Caco-2 (cell line): ENCODE results near the gene UCHL3. TPM values are rescaled to one million over a fixed set of nuclear protein-coding genes. Genes with fewer than 3 reads are reported as not detected.

Experiments used
- BruUV-seq: library from RNA; stranded (reverse); fragments of 400-500 nt; replicated peaks from 2 replicates; lab custom pipeline; 2021; lab: Mats Ljungman, UMichigan
- CTCF ChIA-PET: fragments of 300-600 bp; sonication (Branson Sonifier 250); formaldehyde crosslinking; loops from one replicate; lab custom pipeline; 2022; ENCODE audit warnings: antibody characterized with exemption; lab: Charles Lee
- POLR2A ChIA-PET: fragments of 300-600 bp; sonication (Branson Sonifier 250); formaldehyde crosslinking; loops from one replicate; lab custom pipeline; 2022; ENCODE audit warnings: antibody characterized with exemption; lab: Charles Lee
- DNase-seq, 2 experiments: peaks; one replicate each; pipeline versions ENCODE4 v3.0.0 to v3.0.0-alpha.2; 2020 to 2022
- H3K27me3 ChIP-seq: replicated peaks from 2 replicates; pipeline ENCODE4 v1.6.0; 2011; ENCODE audit warnings: low read length; ENCODE audit not compliant: control insufficient read depth, insufficient read depth
- H3K36me3 ChIP-seq: 2 replicates; pipeline ENCODE4 v1.5.1; 2011; ENCODE audit warnings: low read length; ENCODE audit not compliant: control insufficient read depth, insufficient read depth
- H3K4me1 ChIP-seq: fragments of 250-450 bp; sonication (Bioruptor Pico); 2 replicates; pipeline ENCODE4 v1.5.1; 2020; ENCODE audit warnings: mild to moderate bottlenecking
- H3K4me3 ChIP-seq: 2 replicates; pipeline ENCODE4 v1.5.1; 2011; ENCODE audit warnings: low read depth, mild to moderate bottlenecking, control low read depth, low read length
- H3K9me3 ChIP-seq: fragments of 250-450 bp; sonication (Bioruptor Pico); 2 replicates; pipeline ENCODE4 v1.5.1; 2020; ENCODE audit warnings: mild to moderate bottlenecking, moderate library complexity
- H3K27ac Mint-ChIP-seq: one replicate; pipeline ENCODE4 v1.8.0; 2022; ENCODE audit warnings: mixed read lengths; ENCODE audit not compliant: unreplicated experiment
- H3K27me3 Mint-ChIP-seq: one replicate; pipeline ENCODE4 v1.8.0; 2022; ENCODE audit warnings: mixed read lengths; ENCODE audit not compliant: insufficient read depth, unreplicated experiment
- H3K36me3 Mint-ChIP-seq: one replicate; pipeline ENCODE4 v1.8.0; 2022; ENCODE audit warnings: mild to moderate bottlenecking, mixed read lengths; ENCODE audit not compliant: insufficient read depth, unreplicated experiment
- H3K4me1 Mint-ChIP-seq: one replicate; pipeline ENCODE4 v1.8.0; 2022; ENCODE audit warnings: low read depth, mixed read lengths; ENCODE audit not compliant: unreplicated experiment
- H3K4me3 Mint-ChIP-seq: one replicate; pipeline ENCODE4 v1.8.0; 2022; ENCODE audit warnings: mild to moderate bottlenecking, moderate library complexity, mixed read lengths; ENCODE audit not compliant: unreplicated experiment
- H3K9me3 Mint-ChIP-seq: one replicate; pipeline ENCODE4 v1.8.0; 2022; ENCODE audit warnings: mixed read lengths; ENCODE audit not compliant: unreplicated experiment
- intact Hi-C: fragments of 100-400 bp; cut with micrococcal nuclease; formaldehyde crosslinking; loops from one replicate; pipeline ENCODE4 v1.10.0; 2022; ENCODE audit not compliant: unreplicated experiment
- total RNA-seq: library from RNA; stranded (reverse); gene quantifications from 2 replicates; pipeline ENCODE4 v1.2.3, GENCODE V29; 2022
- TF ChIP-seq, protein P1 (sequence below), 2 experiments: fragments of 200-600 bp in 1 of 2; IDR thresholded peaks; 1 replicate in 1 of 2; 2 replicates in 1 of 2; pipeline versions ENCODE4 v1.5.1 to v1.8.0; 2011 to 2022; ENCODE audit warnings: antibody characterized with exemption in 1 of 2, control low read depth in 1 of 2, inconsistent platforms in 1 of 2, low read depth in 1 of 2, low read length in 1 of 2, mild to moderate bottlenecking in 1 of 2, moderate library complexity in 1 of 2; ENCODE audit not compliant: insufficient read depth in 1 of 2, severe bottlenecking in 1 of 2, unreplicated experiment in 1 of 2

Gene UCHL3
- total RNA-seq, 1 experiment from 2014 or later: 122 TPM

DNA sequence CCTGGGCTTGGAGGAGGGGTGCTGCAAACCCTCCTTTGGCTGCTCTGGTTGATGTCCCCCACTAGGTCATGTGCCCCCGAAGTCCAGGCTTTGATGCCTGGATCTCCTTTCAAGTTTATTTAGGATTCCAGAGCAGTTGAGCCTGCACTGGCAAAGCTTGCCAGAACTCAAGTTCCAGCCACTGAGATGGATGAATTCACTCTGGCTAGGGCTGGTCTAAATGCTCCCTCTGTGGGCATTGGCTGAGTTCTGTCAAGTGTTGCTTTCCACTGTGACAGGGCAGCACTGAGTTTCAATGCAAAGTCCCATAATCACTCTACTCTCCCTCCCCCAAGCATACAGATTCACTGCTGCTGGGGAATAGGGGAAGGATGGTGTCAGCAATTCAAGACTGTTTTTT, 68.7 kb downstream of the UCHL3 start:
- no peak for DNase-seq
- ChIA-PET CTCF (no interaction called here), POLR2A (no interaction called here)
- H3K27me3 ChIP-seq: no peaks in the 10 kb centered on the region
- no TSS peak for BruUV-seq
- Mint-ChIP-seq H3K36me3 (peaks cover 8% of the 10 kb centered on the region), H3K27me3 (no peaks in the 10 kb centered on the region), H3K4me1 (no peaks in the 10 kb centered on the region), H3K9me3 (no peaks in the 10 kb centered on the region), H3K4me3 (no peak overlapping the region), H3K27ac (no peak overlapping the region)
- intact Hi-C loops: no loop called here
- no peaks in the 10 kb centered on the region for H3K9me3 ChIP-seq
- H3K4me3 ChIP-seq: no peak overlapping the region
- TF ChIP-seq, protein P1, sequence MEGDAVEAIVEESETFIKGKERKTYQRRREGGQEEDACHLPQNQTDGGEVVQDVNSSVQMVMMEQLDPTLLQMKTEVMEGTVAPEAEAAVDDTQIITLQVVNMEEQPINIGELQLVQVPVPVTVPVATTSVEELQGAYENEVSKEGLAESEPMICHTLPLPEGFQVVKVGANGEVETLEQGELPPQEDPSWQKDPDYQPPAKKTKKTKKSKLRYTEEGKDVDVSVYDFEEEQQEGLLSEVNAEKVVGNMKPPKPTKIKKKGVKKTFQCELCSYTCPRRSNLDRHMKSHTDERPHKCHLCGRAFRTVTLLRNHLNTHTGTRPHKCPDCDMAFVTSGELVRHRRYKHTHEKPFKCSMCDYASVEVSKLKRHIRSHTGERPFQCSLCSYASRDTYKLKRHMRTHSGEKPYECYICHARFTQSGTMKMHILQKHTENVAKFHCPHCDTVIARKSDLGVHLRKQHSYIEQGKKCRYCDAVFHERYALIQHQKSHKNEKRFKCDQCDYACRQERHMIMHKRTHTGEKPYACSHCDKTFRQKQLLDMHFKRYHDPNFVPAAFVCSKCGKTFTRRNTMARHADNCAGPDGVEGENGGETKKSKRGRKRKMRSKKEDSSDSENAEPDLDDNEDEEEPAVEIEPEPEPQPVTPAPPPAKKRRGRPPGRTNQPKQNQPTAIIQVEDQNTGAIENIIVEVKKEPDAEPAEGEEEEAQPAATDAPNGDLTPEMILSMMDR (IDR thresholded peaks at IDR 0.05; ENCODE audit: insufficient read depth in 1 of 2, low read depth in 1 of 2, low read length in 1 of 2, severe bottlenecking in 1 of 2, unreplicated experiment in 1 of 2): no peak
- H3K36me3 ChIP-seq: no peaks in the 10 kb centered on the region
- H3K4me1 ChIP-seq: no peaks in the 10 kb centered on the region

DNA sequence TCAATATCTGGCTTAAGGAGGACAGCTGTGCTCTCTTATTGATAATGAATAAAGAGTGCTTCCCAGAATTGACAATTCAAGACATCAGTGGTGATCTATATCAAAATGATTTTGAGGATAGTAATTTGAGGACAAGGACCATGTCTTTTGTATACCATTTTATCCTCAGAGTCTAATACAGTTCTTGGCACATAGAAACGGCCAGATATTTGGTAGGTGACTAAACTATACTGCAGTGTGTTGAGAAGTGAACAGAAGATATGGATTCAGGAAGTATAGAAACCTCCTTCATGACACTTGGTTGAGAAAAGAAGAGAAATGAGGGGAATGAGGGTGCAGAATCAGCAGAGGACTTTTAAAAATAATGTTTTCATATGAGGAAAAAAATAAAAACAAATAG, 70.4 kb downstream of the UCHL3 start:
- CTCF ChIA-PET: no interaction called here
- no TSS peak for BruUV-seq

GRCh38 chr13:75621147-75621546, 71.6 kb downstream of the UCHL3 start:
- POLR2A ChIA-PET: no interaction called here
- no peaks in the 10 kb centered on the region for H3K27me3 Mint-ChIP-seq
- intact Hi-C loops: no loop called here
- no TSS peak for BruUV-seq
- H3K27me3 ChIP-seq: no peaks in the 10 kb centered on the region
- H3K4me3 Mint-ChIP-seq: no peak overlapping the region
- H3K36me3 Mint-ChIP-seq: peaks cover 8% of the 10 kb centered on the region
- TF ChIP-seq, protein P1 (IDR thresholded peaks at IDR 0.05; ENCODE audit: insufficient read depth in 1 of 2, low read depth in 1 of 2, low read length in 1 of 2, severe bottlenecking in 1 of 2, unreplicated experiment in 1 of 2): no peak
- H3K9me3 Mint-ChIP-seq: no peaks in the 10 kb centered on the region
- no peaks in the 10 kb centered on the region for H3K4me1 Mint-ChIP-seq
- DNase-seq: no peak
- no peak overlapping the region for H3K4me3 ChIP-seq
- CTCF ChIA-PET: no interaction called here
- no peaks in the 10 kb centered on the region for H3K4me1 ChIP-seq
- H3K27ac Mint-ChIP-seq: no peak overlapping the region
- H3K36me3 ChIP-seq: no peaks in the 10 kb centered on the region
- no peaks in the 10 kb centered on the region for H3K9me3 ChIP-seq

More for the DNA sequence above, 70.4 kb downstream of the UCHL3 start:
- Mint-ChIP-seq H3K36me3 (peaks cover 8% of the 10 kb centered on the region), H3K27ac (no peak overlapping the region), H3K4me1 (no peaks in the 10 kb centered on the region), H3K4me3 (no peak overlapping the region), H3K9me3 (no peaks in the 10 kb centered on the region), H3K27me3 (no peaks in the 10 kb centered on the region)
- no peaks in the 10 kb centered on the region for H3K9me3 ChIP-seq
- intact Hi-C loops: no loop called here
- no peaks in the 10 kb centered on the region for H3K36me3 ChIP-seq
- no peak for DNase-seq
- POLR2A ChIA-PET: no interaction called here
- H3K27me3 ChIP-seq: no peaks in the 10 kb centered on the region
- TF ChIP-seq, protein P1 (IDR thresholded peaks at IDR 0.05; ENCODE audit: insufficient read depth in 1 of 2, low read depth in 1 of 2, low read length in 1 of 2, severe bottlenecking in 1 of 2, unreplicated experiment in 1 of 2): no peak
- no peak overlapping the region for H3K4me3 ChIP-seq
- no peaks in the 10 kb centered on the region for H3K4me1 ChIP-seq
